Activated naive CD4-positive, alpha-beta T cell treated with anti-CD3 and anti-CD28 coated beads, Interleukin-2, amount 50 U/mL, for 24 hours (primary cell): ENCODE data around the gene DOCK10.
A peak's percentile ranks its signal among the peaks of the same experiment; 100 is the strongest.
"Not testable (repeated sequence)": the region's sequence is repeated elsewhere in the genome, so short reads cannot be mapped to it uniquely, and the experiment has no call there.

Experiments used
- H3K27ac Mint-ChIP-seq: one replicate; pipeline ENCODE4 v1.8.0; 2021; ENCODE audit warnings: mild to moderate bottlenecking, mixed read lengths
- H3K27me3 Mint-ChIP-seq: one replicate; pipeline ENCODE4 v1.8.0; 2021; ENCODE audit warnings: mixed read lengths
- H3K36me3 Mint-ChIP-seq: one replicate; pipeline ENCODE4 v1.8.0; 2021; ENCODE audit warnings: mixed read lengths
- H3K4me1 Mint-ChIP-seq: one replicate; pipeline ENCODE4 v1.8.0; 2021; ENCODE audit warnings: mixed read lengths
- H3K4me3 Mint-ChIP-seq: one replicate; pipeline ENCODE4 v1.8.0; 2021; ENCODE audit warnings: mild to moderate bottlenecking, mixed read lengths
- H3K9me3 Mint-ChIP-seq: one replicate; pipeline ENCODE4 v1.8.0; 2021; ENCODE audit warnings: mixed read lengths

DOCK10 gene

DNA sequence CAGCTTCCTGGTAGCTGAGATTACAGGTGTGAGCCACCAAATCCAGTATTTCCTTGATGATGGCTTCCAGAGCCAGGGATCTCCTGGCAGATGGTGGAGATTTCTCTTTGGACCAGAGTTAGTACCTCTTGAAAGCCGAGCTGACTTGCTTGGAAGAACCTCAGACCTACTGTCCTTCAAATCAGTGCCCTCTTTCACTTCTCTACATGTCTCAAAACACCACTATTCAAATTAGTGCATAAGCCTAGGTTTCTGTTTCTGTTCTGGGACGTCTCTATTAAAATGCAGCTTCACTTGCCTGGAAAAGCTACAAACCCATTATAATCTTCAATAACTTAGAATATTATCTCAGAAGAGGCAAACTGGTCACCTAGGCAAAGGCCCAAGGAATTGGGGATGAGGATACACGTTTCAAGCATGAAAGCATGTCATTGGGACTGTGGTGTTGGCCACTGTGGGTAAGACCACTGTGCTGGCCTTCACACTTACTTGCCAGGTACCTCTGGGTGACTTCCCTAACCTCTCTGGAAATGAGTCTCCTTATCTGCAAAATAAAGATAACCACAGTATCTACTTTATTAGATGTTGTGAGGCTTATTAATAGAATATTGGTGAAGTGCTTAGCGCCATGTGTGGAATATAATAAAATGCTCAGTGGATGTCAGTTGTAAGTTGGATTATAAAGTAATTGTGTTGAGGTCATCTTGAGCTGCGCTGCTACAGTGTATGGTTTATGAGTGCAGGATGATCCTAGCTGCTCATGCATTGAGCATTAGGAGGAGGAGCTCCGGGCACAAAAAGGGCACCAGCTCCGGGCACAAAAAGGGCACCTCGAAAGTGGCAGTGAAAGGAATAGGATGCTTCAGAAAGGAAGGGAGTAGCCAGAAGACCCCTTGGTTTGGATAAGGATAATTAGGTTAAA, 84.5 kb downstream of the DOCK10 start:
- no peak overlapping the region for H3K4me3 Mint-ChIP-seq
- H3K27me3 Mint-ChIP-seq, result no peaks in the 10 kb centered on the region
- peaks cover 16% of the 10 kb centered on the region for H3K36me3 Mint-ChIP-seq
- H3K27ac Mint-ChIP-seq, result peak overlapping the region; percentile 83
- peaks cover 90% of the 10 kb centered on the region for H3K4me1 Mint-ChIP-seq
- H3K9me3 Mint-ChIP-seq, result no peaks in the 10 kb centered on the region

DNA sequence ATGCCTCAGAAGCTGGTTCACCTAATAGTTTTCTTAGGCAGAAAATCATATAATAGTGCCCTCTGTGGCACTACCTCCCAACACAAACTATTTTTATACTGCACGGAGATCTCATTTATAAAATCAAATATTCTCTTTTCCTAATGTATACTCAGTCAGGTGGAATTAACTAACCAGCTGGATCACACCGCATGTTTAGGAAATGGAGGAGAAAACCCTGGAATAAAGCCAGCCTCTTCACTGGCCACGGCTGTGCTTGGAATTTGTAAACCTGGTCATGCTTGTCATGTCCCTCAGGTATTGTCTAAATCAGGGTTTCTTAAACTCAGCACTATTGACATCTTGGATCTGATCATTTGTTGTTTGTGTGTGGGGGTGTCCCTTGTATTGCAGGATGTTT, 85.6 kb downstream of the DOCK10 start:
- Mint-ChIP-seq H3K36me3 (peaks cover 18% of the 10 kb centered on the region), H3K4me3 (peak overlapping the region; percentile 11), H3K27me3 (no peaks in the 10 kb centered on the region), H3K4me1 (peaks cover 88% of the 10 kb centered on the region), H3K27ac (no peak overlapping the region), H3K9me3 (peaks cover 8% of the 10 kb centered on the region)

DNA sequence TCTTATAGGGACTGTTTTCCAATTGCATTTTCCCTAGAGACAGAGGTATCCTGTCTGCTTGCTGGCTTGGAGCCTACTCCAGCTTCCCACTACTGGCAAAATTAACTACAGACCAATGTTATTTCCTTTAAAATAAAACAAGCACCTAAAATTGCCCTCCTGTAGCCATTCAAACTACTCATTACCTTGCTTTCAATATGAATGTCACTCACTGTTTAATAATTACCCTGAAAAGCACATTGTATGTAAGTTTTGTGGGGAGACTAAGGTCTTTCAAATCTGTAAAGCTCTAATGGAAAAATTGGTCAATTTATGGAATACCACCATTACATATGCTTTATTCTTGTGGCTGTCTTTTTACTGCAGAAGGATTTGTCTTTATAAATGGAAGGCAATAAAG, 87.3 kb downstream of the DOCK10 start:
- H3K9me3 Mint-ChIP-seq, result peaks cover 8% of the 10 kb centered on the region
- peaks cover 94% of the 10 kb centered on the region for H3K4me1 Mint-ChIP-seq
- H3K4me3 Mint-ChIP-seq, result no peak overlapping the region
- H3K36me3 Mint-ChIP-seq, result peaks cover 13% of the 10 kb centered on the region
- peak overlapping the region; percentile 79 for H3K27ac Mint-ChIP-seq
- no peaks in the 10 kb centered on the region for H3K27me3 Mint-ChIP-seq

DNA sequence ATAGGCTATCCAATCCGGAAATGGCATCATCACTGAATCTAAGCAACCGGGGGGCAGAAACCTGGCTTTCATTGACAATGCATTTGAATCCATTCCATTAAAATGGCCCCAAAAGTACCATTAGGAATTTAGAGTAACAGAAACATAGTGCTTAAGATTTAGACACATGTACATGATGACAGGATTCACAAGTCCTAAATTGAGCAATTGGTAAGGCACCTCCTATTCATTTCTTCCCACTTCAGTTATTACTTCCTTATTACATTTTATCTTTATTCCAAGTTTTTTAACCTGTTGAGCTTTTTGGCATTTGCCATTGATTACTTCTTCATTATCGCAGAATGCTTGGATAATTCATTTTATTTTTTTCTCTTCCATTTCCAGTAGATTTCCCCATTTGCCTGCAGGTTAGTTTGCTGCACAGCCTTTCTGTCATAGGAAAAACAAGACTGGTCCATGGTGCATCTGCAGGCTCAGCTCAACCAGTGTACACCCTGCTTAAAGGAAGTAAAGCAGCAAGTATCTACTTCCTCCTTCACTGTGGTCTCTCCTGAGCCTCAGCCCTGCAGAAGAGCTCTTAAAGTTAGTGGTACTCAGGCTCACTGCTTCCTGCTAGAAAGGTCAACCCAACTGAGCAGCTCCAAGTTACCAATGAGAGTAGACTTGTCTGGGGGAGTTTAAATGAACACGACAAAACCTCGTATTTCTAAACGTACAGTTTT, 89.2 kb downstream of the DOCK10 start:
- H3K27me3 Mint-ChIP-seq, result no peaks in the 10 kb centered on the region
- H3K4me1 Mint-ChIP-seq, result peaks cover 94% of the 10 kb centered on the region
- H3K36me3 Mint-ChIP-seq, result peaks cover 17% of the 10 kb centered on the region
- H3K27ac Mint-ChIP-seq, result peak overlapping the region; percentile 97
- H3K9me3 Mint-ChIP-seq, result peaks cover 11% of the 10 kb centered on the region
- H3K4me3 Mint-ChIP-seq, result peak overlapping the region; percentile 50

DNA sequence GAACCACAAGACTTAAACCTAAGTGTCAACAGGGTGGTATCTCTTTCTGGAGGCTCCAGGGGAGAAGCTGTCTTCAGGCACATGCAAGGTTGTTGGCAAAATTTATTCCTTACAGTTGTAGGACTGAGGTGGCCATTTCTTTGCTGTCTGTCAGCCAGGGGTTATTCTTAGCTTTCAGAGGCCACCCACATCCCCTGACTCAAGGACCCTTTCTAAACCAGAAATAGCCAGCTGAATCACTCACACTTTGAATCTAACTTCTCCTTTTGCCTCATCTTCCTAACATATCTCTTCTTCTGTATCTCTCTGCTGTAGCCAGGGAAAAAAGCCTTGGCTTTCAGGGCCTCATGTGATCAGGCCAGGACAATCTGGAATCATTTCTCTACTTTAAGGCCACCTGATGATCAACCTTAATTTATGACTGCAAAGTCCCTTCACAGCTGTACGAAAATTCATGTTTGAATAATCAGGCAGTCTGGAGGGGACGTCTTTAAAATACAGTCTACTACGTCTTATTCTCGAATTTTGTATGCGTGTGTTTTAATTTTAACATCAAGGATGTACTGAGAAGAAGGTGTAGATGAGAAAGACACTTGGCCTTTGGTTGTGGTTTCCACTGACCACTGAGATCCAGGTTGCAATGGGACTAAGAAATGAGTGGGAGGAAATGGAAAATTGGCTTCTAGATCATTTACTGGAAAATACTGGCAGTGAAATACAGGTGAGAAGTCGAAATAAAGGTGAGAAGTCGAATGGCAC, 90.4 kb downstream of the DOCK10 start:
- H3K4me3 Mint-ChIP-seq, result peak overlapping the region; percentile 70
- peak overlapping the region; percentile 95 for H3K27ac Mint-ChIP-seq
- peaks cover 94% of the 10 kb centered on the region for H3K4me1 Mint-ChIP-seq
- peaks cover 17% of the 10 kb centered on the region for H3K36me3 Mint-ChIP-seq
- H3K9me3 Mint-ChIP-seq, result peaks cover 11% of the 10 kb centered on the region
- no peaks in the 10 kb centered on the region for H3K27me3 Mint-ChIP-seq

DNA sequence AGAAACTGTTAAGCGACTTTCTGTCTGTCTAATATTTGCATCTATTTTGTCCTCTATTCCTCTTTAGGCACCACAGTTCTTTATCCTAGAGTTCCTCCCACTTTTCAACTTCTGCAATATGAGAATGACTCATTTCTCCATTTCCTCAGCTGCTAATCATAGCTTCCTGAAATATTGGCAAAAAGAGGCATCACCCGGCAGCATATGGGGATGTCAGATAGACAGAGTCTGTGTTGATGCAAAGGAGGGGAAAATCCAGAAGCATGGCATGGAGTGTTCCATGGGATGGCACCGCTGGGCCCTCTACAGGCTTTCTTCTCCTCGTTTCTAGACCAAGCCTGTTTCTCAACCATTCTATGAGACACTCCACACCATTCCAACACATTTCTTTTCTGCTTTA, 93.4 kb downstream of the DOCK10 start:
- Mint-ChIP-seq H3K4me3 (peak overlapping the region; percentile 54), H3K27ac (peak overlapping the region; percentile 87), H3K4me1 (peaks cover 73% of the 10 kb centered on the region), H3K36me3 (peaks cover 26% of the 10 kb centered on the region), H3K9me3 (peaks cover 11% of the 10 kb centered on the region), H3K27me3 (no peaks in the 10 kb centered on the region)

DNA sequence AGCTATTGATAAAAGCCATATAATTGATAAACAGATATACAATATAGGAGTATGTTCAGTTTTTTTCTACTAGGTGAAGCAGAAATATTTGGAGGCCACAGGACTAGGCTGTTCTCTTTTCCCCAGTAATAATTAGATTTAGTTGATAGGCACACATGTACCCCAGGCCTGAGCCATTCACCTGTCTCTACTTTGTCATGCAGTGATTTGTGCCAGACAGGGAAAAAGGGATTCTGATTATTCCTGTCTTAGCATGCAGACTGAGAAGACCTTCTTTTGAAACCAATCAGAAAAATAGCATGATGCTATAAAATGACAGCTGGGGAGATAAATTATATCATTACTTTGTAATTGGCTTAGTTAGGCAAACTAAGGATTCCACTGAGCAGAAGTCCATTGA, 94.3 kb downstream of the DOCK10 start:
- H3K4me1 Mint-ChIP-seq, result peaks cover 70% of the 10 kb centered on the region
- H3K27me3 Mint-ChIP-seq, result no peaks in the 10 kb centered on the region
- H3K9me3 Mint-ChIP-seq, result peaks cover 11% of the 10 kb centered on the region
- H3K27ac Mint-ChIP-seq, result peak overlapping the region; percentile 66
- H3K4me3 Mint-ChIP-seq, result no peak overlapping the region
- peaks cover 29% of the 10 kb centered on the region for H3K36me3 Mint-ChIP-seq

DNA sequence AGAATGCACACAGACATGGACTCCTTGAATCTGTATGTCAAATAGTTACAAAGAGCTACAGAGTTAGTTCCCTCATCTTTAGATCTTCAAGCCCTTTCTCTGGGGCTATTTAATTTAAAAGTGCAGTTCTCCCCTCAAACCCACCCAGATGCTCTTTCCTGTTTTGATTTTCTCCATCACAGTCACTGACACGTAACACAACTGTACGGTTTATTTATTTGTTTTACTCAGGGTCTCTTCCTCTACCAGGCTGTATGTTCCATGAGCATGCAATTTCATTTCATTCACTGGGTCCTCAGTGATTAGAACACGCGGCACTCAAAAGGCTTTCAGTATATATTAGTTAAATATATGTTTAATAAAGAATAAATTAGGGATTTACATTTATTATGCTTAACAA, 94.7 kb downstream of the DOCK10 start:
- H3K27me3 Mint-ChIP-seq, result no peaks in the 10 kb centered on the region
- peak overlapping the region; percentile 97 for H3K27ac Mint-ChIP-seq
- peaks cover 11% of the 10 kb centered on the region for H3K9me3 Mint-ChIP-seq
- peaks cover 67% of the 10 kb centered on the region for H3K4me1 Mint-ChIP-seq
- peaks cover 29% of the 10 kb centered on the region for H3K36me3 Mint-ChIP-seq
- peak overlapping the region; percentile 96 for H3K4me3 Mint-ChIP-seq

DNA sequence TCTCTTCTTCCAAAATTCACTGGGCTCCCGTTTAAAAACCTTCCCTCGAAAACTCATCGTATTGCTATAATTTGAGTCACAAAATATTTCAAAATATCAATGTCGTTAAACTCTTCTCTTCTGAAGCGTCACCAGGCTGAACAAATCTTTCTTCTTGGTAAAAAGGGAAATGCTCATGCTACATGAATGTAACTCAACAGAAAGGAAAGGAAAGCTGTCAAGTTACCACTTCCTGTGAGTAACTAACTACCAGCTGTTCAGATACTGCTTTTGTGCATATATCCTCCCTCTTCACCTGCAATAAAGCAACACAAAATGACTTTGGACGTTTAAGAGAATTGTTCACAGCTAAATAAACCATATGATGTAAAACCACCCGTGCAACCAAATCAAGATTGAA, 95.4 kb downstream of the DOCK10 start:
- Mint-ChIP-seq H3K4me3 (peak overlapping the region; percentile 96), H3K4me1 (peaks cover 67% of the 10 kb centered on the region), H3K36me3 (peaks cover 31% of the 10 kb centered on the region), H3K27ac (peak overlapping the region; percentile 97), H3K27me3 (no peaks in the 10 kb centered on the region), H3K9me3 (peaks cover 5% of the 10 kb centered on the region)

DNA sequence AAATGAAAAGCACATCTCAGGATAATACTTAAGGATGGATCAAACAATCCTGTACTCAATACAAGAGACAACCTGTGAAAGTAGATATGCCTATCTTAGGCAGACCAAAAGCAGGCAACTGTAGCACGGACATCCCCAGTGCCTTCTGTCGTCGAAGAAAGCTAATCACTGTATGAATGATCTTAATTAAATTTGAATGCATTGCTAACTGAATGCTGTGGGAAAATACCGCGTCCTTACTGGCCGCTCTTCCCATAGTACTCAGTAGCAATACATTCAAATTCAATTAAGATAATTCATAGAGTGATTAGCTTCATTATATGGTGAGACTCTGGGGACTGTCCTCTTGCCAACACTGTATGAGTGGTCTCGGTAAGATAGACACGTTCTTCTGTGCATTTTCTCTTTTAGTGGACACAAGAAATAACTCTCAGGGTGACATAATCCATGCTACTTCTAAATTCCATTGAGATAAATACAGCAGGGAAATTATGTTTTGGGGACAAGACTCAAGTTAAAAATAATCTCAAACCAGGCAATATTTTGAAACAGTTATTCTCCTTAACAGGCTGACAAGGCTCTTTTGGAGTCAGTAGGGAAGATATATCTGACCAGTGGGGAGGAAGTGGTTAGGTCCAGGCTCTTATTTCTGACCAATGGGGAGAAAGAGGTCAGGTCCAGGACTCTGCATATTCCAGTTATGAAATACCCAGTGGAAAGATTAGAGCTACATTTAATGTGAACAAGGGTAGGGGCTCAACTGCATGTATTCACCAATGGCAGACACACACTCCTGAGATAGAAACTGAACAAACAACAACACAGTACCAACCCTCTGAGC, 97.3 kb downstream of the DOCK10 start:
- Mint-ChIP-seq H3K4me3 (peak overlapping the region; percentile 96), H3K4me1 (peaks cover 64% of the 10 kb centered on the region), H3K27ac (peak overlapping the region; percentile 98), H3K9me3 (peaks cover 8% of the 10 kb centered on the region), H3K27me3 (no peaks in the 10 kb centered on the region), H3K36me3 (peaks cover 37% of the 10 kb centered on the region)

DNA sequence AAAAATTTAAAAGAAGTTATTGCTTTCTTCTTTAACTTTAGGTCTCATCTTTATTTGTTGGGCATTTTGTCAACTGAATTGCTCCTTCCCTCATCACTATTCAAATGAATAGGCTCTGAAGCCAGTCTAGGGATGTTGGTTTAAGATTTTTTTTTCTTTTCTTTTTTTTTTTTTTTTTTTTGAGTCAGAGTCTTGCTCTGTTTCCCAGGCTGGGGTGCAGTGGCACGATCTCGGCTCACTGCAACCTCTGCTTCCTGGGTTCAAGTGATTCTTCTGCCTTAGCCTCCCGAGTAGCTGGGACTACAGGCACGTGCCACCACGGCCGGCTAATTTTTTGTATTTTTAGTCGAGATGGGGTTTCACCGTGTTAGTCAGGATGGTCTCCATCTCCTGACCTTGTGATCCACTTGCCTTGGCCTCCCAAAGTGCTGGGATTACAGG, 98.6 kb downstream of the DOCK10 start:
- peaks cover 34% of the 10 kb centered on the region for H3K36me3 Mint-ChIP-seq
- peak overlapping the region; percentile 98 for H3K27ac Mint-ChIP-seq
- H3K4me3 Mint-ChIP-seq, result peak overlapping the region; percentile 96
- H3K27me3 Mint-ChIP-seq, H3K9me3 Mint-ChIP-seq: not testable (repeated sequence)
- H3K4me1 Mint-ChIP-seq, result peaks cover 62% of the 10 kb centered on the region

DNA sequence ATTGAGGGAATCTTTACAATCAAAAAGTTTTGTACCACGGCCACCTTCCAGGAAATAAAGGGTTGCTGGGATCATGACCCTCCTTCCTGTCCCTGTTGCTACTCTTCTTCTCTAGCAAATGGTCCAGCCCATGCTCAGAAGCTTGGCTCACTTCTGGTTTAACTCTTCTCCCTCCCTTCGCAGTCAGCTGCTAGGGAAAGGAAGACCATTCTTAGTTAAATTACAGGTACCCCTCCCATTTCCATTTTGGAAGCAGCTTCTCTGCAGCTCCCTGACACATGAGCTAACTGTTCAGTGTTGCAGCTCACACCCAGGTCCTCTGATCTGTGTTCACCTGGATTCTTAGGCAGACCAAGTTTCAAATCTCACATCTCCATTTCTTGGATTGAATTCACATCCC, 100.3 kb downstream of the DOCK10 start:
- Mint-ChIP-seq H3K36me3 (peaks cover 39% of the 10 kb centered on the region), H3K9me3 (peaks cover 6% of the 10 kb centered on the region), H3K4me1 (peaks cover 62% of the 10 kb centered on the region), H3K4me3 (peak overlapping the region; percentile 90), H3K27ac (peak overlapping the region; percentile 96), H3K27me3 (no peaks in the 10 kb centered on the region)

DNA sequence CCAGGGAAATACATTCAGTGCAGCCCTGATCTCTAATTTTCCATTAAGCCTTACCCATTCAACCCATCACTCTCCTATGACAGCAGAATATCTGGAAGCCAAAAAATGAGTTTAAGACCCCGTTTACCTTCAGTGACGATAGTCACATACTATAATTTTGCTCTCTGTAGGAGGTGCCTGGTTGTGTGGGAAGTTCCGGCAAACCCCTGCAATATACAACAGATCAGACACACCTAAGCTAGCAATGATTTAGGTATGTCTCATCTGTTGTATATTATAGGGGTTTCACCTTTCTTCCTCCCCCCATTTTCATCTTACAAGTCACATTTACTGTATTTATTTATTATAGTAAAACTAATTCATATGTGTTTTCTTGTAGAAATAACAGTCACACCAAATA, 101.7 kb downstream of the DOCK10 start:
- Mint-ChIP-seq H3K27ac (peak overlapping the region; percentile 95), H3K36me3 (peaks cover 35% of the 10 kb centered on the region), H3K9me3 (peaks cover 6% of the 10 kb centered on the region), H3K4me3 (peak overlapping the region; percentile 90), H3K4me1 (peaks cover 73% of the 10 kb centered on the region), H3K27me3 (no peaks in the 10 kb centered on the region)

DNA sequence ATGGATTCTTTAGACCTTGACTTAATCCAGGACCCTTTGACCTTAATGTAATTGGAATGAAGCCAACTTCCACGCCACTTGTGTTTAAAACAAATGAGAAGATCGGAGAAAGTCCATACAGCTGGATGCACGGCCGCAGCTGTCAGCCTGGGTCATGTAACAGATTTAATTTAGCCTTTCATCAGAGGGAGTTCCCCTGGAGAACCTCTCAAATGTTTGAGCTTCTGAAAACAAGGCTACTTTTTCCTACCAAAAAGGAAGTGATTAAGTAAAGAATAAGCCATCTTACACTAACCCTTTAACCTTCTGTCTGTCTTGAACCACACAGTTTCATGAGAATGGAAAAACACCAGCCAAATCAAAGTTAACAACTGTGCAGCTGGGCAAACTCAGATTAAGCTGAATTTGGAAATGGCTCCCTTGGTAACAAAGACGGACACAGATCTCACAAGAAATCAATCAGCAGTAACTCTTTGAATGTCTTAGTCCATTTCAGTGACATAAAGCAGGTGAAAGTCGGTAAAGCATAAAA, 103.6 kb downstream of the DOCK10 start:
- peaks cover 84% of the 10 kb centered on the region for H3K4me1 Mint-ChIP-seq
- peak overlapping the region; percentile 98 for H3K27ac Mint-ChIP-seq

More for the DNA sequence above, 103.6 kb downstream of the DOCK10 start:
- H3K4me3 Mint-ChIP-seq, result peak overlapping the region; percentile 89
- H3K27me3 Mint-ChIP-seq, result no peaks in the 10 kb centered on the region
- H3K36me3 Mint-ChIP-seq, result peaks cover 34% of the 10 kb centered on the region
- peaks cover 6% of the 10 kb centered on the region for H3K9me3 Mint-ChIP-seq
